Measurements from ENCODE around the gene NOL12.
A peak's percentile ranks its signal among the peaks of the same experiment; 100 is the strongest.
"Not testable (repeated sequence)": the region's sequence is repeated elsewhere in the genome, so short reads cannot be mapped to it uniquely, and the experiment has no call there.

NOL12 gene

GRCh38 chr22:37686002-37686982 lies at the start of gene NOL12:
TSS of gene NOL12 (plus strand) at chr22:37686343. CDS start at chr22:37686393, 50 bp downstream.
- peak; percentile 59 to 76 (median 68) for DNase-seq (ENCODE audit: low read depth in 2 of 3, low spot score in 1 of 3)

- no peak for DNase-seq (ENCODE audit: low read depth in 2 of 3, low spot score in 1 of 3)
These were observed 49.2 kb upstream of the NOL12 start for GRCh38 chr22:37636949-37637273.

GRCh38 chr22:37638391-37639069 lies 47.6 kb upstream of the NOL12 start:
- DNase-seq (ENCODE audit: low read depth in 2 of 3, low spot score in 1 of 3), result no peak

- peak in 1 of 3 donors; percentile 55 for DNase-seq (ENCODE audit: low read depth in 2 of 3, low spot score in 1 of 3)
These were observed 46.9 kb upstream of the NOL12 start, which contains the start of gene SH3BP1 for GRCh38 chr22:37639070-37639760. TSS of gene SH3BP1 (plus strand) at chr22:37639669. CDS start at chr22:37639788, 119 bp downstream.

GRCh38 chr22:37639771-37640590 lies 46.2 kb upstream of the NOL12 start:
- no peak for DNase-seq (ENCODE audit: low read depth in 2 of 3, low spot score in 1 of 3)

- no peak for DNase-seq (ENCODE audit: low read depth in 2 of 3, low spot score in 1 of 3)
These were observed 45.3 kb upstream of the NOL12 start for GRCh38 chr22:37640591-37641560.

- no peak for DNase-seq (ENCODE audit: low read depth in 2 of 3, low spot score in 1 of 3)
These were observed 44.6 kb upstream of the NOL12 start for GRCh38 chr22:37641561-37641949.

- DNase-seq (ENCODE audit: low read depth in 2 of 3, low spot score in 1 of 3), result peak; percentile 77 to 94 (median 83)
These were observed 42.8 kb upstream of the NOL12 start for GRCh38 chr22:37643225-37643847.

- no peak for DNase-seq (ENCODE audit: low read depth in 2 of 3, low spot score in 1 of 3)
These were observed 38.8 kb upstream of the NOL12 start for GRCh38 chr22:37647317-37647716.

- no peak for DNase-seq (ENCODE audit: low read depth in 2 of 3, low spot score in 1 of 3)
These were observed 38.2 kb upstream of the NOL12 start for GRCh38 chr22:37647928-37648327.

GRCh38 chr22:37650463-37651136 lies 35.5 kb upstream of the NOL12 start:
- no peak for DNase-seq (ENCODE audit: low read depth in 2 of 3, low spot score in 1 of 3)

GRCh38 chr22:37654563-37655251 lies 31.4 kb upstream of the NOL12 start:
- DNase-seq (ENCODE audit: low read depth in 2 of 3, low spot score in 1 of 3), result no peak

GRCh38 chr22:37655252-37655563 lies 30.9 kb upstream of the NOL12 start:
- no peak for DNase-seq (ENCODE audit: low read depth in 2 of 3, low spot score in 1 of 3)

- not testable (repeated sequence) for DNase-seq (ENCODE audit: low read depth in 2 of 3, low spot score in 1 of 3)
These were observed 29.6 kb upstream of the NOL12 start for GRCh38 chr22:37656583-37656982.

- no peak for DNase-seq (ENCODE audit: low read depth in 2 of 3, low spot score in 1 of 3)
These were observed 28.5 kb upstream of the NOL12 start for GRCh38 chr22:37657590-37658132.

- DNase-seq (ENCODE audit: low read depth in 2 of 3, low spot score in 1 of 3), result peak; percentile 97 to 99 (median 97)
These were observed 27.7 kb upstream of the NOL12 start, which contains the start of gene PDXP for GRCh38 chr22:37658133-37659065. TSS of gene PDXP (plus strand) at chr22:37658723. CDS start at chr22:37658783, 60 bp downstream.
